Neuron (in vitro differentiated cells): ENCODE measurements around the gene BET1L.
"Not testable (repeated sequence)": the region's sequence is repeated elsewhere in the genome, so short reads cannot be mapped to it uniquely, and the experiment has no call there.

Experiments used
- H2AFZ ChIP-seq: one replicate; pipeline ENCODE4 v1.6.1; 2013; ENCODE audit warnings: low read depth, mild to moderate bottlenecking, inconsistent platforms, low read length, moderate library complexity
- H3K27me3 ChIP-seq: one replicate; pipeline ENCODE4 v1.6.1; 2013; ENCODE audit warnings: low read length; ENCODE audit not compliant: insufficient read depth
- H3K36me3 ChIP-seq: one replicate; pipeline ENCODE4 v1.6.1; 2013; ENCODE audit warnings: low read length; ENCODE audit not compliant: insufficient read depth
- H3K4me1 ChIP-seq: one replicate; pipeline ENCODE4 v1.6.1; 2013; ENCODE audit warnings: low read length; ENCODE audit not compliant: insufficient read depth
- H3K4me3 ChIP-seq: 2 replicates; pipeline ENCODE4 v1.5.1; 2013; ENCODE audit warnings: mild to moderate bottlenecking, low read length, moderate library complexity
- H3K9me3 ChIP-seq: one replicate; pipeline ENCODE4 v1.6.1; 2013; ENCODE audit warnings: low read length

The BET1L gene

DNA sequence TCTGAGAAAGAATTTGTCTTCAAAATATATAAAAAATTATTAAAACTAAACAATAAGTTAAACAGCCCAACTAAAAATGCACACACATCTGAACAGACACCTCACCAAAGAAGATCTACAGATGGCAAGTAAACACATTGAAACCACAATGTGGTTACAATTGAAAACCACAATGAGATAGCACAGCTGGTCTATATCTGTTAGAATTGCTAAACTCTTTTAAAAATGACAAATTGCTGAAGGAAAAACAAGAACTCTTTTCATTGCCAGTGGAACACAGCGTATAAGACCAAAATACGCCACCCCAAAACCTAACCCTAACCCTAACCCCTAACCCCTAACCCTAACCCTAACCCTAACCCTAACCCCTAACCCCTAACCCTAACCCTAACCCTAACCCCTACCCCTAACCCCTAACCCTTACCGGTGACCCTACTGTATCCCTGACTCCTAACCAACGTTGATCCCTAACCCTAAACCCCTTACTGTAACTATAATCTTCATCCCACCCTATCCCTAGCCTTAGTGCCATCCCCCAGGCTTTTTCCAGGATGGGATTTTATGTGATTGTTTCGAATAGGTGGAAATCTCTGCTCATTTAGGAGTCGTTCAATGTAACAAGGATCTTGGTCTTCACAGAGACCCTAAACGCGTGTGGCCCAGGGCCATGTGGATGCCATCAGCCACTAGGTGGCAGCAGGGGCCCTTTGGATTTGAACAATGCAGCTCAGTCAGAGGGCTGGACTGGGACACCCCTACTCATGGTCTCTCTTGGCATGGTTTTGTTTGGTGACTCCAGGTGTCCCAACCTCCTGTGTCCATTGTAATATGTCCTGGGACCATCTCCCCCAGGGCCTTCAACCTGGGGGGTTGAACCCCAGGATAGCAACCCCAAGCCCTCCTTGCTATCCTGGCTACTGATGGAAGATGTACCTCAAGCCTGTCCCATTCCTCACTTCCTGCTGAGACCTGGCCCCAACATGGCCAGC lies 15.4 kb downstream of the BET1L start:
- not testable (repeated sequence) for H3K4me3 ChIP-seq, H3K9me3 ChIP-seq, H3K27me3 ChIP-seq, H2AFZ ChIP-seq, H3K4me1 ChIP-seq, H3K36me3 ChIP-seq

- not testable (repeated sequence) for H3K4me3 ChIP-seq, H3K9me3 ChIP-seq, H3K4me1 ChIP-seq, H3K36me3 ChIP-seq, H2AFZ ChIP-seq, H3K27me3 ChIP-seq
These were observed 16.7 kb downstream of the BET1L start for GRCh38 chr11:190546-190945.

DNA sequence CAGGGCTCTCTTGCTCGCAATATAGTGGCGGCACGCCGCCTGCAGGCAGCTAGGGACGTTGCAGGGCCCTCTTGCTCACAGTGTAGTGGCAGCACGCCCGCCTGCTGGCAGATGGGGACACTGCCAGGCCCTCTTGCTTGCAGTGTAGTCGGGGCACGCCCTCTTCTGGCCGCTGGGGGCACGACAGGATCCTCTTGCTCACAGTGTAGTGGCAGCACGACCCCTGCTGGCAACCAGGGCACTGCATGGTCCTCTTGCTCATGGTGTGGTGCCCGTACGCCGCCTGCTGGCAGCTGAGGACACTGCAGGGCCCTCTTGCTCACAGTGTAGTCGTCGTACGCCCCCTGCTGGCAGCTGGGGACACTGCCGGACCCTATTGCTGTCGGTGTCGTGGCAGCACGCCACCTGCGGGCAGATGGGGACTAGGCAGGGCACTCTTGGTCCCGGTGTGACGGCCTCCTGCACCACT lies 17.3 kb downstream of the BET1L start:
- not testable (repeated sequence) for H2AFZ ChIP-seq

DNA sequence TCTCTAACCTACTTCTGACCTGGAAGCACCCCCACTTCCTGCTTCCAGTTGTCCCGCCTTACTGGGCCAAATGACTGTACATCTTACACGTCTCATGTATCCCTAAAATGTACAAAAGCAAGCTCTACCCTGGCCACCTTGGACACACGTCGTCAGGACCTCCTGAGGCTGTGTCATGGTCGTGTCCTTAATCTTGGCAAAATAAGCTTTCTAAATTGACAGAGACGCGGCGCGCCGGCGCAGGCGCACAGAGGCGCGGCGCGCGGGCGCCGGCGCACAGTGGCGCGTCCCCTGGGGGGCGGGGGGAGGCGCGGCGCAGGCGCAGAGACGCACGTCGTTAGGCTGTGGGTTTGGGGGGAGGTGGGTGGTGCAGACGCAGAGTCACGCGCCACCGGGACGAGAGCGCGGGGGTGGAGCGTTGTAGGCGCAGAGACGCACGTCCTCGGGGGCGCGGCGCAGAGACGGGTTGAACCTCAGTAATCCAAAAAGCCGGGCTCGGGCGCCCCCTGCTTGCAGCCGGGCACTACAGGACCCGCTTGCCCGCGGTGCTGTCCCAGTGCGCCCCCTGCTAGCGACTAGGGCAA lies 17.9 kb downstream of the BET1L start:
- not testable (repeated sequence) for H3K27me3 ChIP-seq, H3K4me1 ChIP-seq, H3K4me3 ChIP-seq, H3K36me3 ChIP-seq, H2AFZ ChIP-seq, H3K9me3 ChIP-seq

More for the DNA sequence above, 17.3 kb downstream of the BET1L start:
- not testable (repeated sequence) for H3K4me3 ChIP-seq, H3K27me3 ChIP-seq, H3K9me3 ChIP-seq, H3K4me1 ChIP-seq, H3K36me3 ChIP-seq

GRCh38 chr11:180242-180641 lies 27.0 kb downstream of the BET1L start:
- H3K4me1 ChIP-seq, H3K9me3 ChIP-seq, H3K36me3 ChIP-seq, H2AFZ ChIP-seq, H3K27me3 ChIP-seq, H3K4me3 ChIP-seq: not testable (repeated sequence)
